GM19328 (cell line): ENCODE data around the gene HRH4.
A peak's percentile ranks its signal among the peaks of the same experiment; 100 is the strongest.

Experiments used
- ATAC-seq: cut with Tn5 transposase; IDR thresholded peaks from one replicate; pipeline ENCODE4 v1.9.1; 2021; ENCODE audit warnings: mild to moderate bottlenecking, moderate library complexity; ENCODE audit not compliant: unreplicated experiment

The HRH4 gene, protein sequence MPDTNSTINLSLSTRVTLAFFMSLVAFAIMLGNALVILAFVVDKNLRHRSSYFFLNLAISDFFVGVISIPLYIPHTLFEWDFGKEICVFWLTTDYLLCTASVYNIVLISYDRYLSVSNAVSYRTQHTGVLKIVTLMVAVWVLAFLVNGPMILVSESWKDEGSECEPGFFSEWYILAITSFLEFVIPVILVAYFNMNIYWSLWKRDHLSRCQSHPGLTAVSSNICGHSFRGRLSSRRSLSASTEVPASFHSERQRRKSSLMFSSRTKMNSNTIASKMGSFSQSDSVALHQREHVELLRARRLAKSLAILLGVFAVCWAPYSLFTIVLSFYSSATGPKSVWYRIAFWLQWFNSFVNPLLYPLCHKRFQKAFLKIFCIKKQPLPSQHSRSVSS

DNA sequence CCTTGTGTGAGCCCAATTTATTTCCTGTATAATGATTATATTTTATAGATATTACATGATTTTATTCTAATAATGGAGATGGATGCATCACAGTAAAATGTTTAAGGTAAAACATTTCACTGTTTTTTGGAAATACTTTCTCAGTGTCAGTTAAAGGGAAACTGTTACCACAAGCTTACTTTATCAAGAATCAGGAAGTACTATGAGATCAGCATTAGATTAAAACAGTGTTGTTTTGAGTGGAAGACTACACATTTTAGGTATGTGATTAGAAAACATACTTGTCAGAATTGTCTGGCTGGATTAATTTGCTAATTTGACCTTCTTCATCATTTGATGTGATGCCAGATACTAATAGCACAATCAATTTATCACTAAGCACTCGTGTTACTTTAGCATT lies at the start of gene HRH4:
Gene HRH4 (plus strand): TSS at position 250 of the 400 bp plus-strand sequence. CDS start 92 bp downstream, at position 342.
- ATAC-seq, result no peak

DNA sequence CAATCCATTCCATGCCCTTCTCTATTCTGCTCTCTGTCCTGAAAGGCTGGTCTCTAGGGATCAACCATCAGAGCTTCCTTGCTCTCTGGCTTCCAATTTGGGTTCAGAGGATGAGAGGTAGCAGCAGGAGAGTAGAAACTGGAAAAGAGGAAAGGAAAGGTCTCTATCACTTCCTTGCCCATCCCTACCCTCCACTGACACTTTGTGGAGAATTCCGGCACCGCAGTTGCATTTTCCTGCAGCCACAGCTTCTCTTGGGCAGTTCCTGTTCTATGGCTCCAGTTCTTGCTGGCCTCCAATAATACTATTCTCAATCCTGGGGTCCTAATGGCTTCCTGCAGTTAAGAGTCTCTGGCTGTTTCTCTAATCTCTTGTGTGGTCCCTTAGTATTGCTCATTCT lies 47.3 kb upstream of the HRH4 start:
- no peak for ATAC-seq

DNA sequence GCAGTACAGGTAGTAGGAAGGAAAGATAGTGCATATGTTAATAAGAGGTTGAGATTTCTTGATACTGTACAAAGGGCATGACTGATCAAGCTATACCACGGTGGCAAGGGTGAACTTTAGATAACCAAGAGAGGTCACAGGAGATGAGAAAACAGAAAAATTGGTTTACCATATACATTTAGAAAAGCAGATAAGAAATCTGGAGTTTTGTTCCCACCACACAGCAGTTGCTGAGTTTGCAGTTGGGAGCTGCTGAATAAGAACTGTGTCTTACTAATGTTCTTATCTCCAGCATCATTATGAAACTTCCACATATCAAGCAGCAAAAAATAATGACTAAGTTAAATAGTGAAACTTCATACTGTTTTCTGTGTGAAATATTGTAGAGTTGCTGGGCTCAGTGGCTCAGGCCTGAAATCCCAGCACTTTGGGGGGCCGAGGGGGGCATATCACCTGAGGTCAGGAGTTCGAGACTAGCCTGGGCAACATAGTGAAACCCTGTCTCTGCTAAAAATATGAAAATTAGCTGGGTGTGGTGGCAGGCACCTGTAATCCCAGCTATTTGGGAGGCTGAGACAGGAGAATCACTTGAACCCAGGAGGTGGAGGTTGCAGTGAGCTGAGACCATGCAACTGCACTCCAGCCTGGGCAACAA lies 46.0 kb upstream of the HRH4 start:
- ATAC-seq, result no peak

DNA sequence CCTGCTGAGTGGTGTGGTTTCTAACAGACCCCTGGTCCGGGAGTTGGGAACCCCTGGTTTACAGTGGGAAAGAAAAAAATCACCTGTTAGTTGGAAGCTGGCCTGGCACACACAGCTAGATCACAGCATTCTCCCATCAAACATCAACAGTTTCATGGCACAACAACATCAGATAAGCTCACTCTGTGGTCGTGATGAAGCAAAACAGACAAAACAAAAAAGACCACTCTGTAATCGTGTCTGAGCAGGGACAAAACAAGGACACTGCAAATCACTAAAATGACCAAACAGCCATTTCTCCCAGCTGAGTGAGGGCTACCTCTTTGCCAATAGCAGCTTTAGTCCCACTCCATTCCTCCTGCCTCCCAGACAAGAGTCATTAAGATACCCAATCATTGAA lies 43.0 kb upstream of the HRH4 start:
- ATAC-seq, result no peak

DNA sequence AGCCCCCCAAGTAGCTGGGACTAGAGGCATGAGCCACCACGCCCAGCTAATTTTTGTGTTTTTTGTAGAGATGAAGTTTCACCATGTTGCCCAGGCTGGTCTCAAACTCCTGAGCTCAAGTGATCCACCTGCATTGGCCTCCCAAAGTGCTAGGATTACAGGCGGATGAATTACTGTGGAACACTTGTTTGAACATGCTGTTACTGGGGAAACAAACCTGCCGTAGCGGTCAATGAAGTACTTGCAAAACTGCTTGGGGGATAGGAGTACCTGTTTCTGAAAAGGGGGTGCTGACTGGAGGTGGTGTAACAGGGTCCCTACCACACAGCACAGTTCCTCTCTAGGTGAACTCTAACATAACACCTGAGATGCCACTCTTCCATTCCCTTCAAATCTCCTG lies 39.9 kb upstream of the HRH4 start:
- ATAC-seq, result no peak

DNA sequence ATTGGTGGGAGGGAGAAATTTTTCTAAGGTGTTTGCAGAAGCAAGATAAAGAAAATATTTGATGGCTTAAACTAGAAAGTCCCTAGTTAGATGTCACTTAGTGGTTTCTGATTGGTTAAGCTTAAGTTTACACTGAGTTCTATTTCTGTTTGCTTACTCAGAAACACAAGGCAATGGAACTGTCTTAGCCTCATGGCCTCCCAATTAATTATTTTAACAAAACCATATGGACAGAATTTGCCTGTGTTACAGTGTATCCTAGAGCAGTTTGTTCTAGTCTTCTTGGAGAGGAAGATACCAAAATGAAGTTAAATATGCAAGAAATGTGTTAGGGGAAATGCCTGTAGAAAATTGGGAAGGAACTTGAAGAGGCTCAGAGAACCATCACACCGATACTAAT lies 38.6 kb upstream of the HRH4 start:
- no peak for ATAC-seq

DNA sequence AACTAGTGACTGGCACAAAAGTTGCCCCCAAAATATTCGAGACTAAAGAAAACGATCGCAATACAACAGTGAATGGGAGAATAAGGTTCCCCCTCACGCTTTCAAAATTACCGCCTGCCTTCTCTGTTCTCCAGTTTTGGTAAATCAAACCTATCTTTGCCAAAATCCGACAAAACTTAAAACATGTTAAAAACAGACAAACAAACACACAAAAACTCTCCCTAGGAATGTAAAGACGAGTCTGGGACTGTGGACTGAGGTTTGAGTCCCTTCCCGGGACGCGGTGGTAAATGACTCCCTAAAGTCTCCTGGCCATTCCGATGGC lies 34.4 kb upstream of the HRH4 start:
- no peak for ATAC-seq

DNA sequence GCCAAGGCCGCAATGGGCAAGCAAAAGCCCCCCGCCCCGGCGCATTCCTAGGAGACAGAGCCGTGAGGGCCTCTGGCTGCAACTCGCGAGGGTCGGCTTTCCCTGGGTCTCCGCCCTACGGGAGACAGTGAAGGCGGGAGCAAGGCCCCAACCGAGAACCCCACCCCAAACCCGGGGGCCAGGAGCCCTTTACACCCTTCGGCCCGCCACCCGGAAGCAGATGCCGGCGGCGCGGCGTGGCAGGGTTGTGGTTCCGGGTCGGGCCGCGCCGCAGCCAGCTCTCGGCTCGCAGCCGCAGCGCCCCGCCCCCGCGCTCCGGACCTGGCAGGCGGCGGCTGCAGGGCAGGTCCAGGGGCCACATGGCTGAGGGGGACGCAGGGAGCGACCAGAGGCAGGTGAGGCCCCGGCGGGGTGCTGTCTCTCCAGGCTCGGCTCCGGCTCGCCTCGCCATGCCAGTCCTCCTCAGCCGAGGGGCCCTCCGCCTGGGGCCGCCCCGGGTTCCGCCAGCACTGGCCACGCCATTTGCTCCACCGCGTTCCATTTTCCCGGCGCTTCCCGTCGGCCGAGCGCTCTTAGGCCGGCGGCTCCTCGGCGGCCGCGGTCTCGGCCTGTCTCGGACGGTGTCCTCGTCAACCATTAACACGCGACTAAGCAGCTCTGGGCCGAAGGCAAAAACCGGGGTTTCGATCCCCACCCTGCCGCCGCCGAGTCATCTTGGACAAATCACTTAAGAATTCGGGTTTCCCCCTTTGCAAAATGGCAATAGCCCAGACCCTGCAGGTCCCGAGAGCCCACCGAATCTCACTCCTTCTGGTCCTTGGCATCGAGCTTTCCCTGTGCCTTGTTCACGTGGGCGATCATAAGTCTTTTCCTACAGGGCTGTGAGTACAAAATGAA lies 33.8 kb upstream of the HRH4 start, which contains the start of gene IMPACT:
Gene IMPACT (plus strand): TSS at position 273 of the 897 bp plus-strand sequence. CDS start 87 bp downstream, at position 360.
- peak; percentile 82 for ATAC-seq

DNA sequence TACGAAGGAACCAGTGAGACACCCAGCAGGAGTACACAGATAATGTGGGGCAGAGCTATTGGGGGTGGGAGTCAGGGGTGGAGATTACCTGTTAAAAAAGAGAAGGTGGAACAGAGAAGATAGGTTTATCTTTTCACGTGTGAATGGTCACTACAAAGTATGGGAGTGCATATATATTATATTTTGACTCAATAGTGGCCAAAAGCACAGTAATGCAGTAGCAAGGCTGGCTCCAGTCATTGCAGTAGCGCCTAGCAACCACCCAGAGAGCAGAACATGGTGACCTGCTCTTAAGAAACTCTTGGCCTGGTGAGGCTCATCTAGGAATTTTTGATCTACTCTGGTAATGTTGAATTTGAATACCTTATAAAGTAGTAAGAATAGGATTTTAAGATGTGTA lies 33.0 kb upstream of the HRH4 start:
- ATAC-seq, result no peak

DNA sequence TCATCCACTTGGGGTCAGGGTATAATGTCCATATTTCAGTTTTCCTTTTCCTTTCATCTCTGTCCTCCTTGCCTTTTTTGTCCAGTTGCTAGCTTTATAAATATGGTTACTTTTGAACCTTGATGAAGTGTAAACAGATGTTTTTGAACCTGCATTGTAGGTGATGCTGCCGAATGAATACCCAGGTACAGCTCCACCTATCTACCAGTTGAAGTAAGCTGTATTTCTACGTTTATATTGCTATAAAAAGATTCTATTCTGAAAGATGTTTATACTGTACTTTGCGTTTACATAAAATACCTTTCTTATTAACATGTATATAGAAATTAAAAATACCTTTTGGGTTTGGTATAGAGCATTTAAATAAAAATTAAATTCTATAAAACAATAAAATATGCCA lies 31.7 kb upstream of the HRH4 start:
- ATAC-seq, result no peak

DNA sequence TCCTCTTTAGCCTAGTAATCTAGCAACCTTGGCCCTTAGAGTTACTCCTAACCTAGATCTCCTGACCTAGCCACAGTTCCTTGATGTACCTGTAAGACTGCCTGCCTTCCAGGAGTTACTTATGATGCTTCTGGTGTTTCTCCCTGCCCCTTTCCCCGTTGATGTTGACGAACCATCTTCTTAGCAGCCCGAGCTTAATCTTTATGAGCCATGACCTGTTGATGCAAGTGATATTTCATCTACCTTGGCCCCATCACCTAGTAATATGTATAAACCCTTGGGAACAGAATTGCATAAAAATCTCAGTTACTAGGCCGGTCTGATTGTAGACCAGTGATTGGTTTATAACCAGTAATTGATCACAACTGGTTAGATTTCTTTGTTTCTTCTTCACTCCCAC lies 31.2 kb upstream of the HRH4 start:
- ATAC-seq, result no peak

DNA sequence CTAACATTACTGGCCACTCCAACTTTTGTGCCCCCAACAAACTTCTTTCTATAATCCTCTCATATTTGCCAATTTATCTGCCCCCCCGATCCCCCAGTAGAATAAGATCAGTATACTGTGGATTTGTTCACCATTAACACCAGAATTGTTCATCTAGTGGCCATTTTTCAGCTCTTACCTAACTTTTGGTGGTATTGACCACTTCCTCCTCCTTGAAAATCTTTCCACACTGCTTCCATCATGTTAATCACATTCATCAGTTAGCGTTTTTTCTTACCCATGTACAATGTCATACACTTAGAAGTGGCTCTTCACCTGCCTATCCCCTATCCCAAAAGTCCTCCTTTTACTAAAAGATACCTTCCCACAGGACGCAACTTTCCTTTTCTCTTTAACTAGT lies 27.8 kb upstream of the HRH4 start:
- no peak for ATAC-seq

DNA sequence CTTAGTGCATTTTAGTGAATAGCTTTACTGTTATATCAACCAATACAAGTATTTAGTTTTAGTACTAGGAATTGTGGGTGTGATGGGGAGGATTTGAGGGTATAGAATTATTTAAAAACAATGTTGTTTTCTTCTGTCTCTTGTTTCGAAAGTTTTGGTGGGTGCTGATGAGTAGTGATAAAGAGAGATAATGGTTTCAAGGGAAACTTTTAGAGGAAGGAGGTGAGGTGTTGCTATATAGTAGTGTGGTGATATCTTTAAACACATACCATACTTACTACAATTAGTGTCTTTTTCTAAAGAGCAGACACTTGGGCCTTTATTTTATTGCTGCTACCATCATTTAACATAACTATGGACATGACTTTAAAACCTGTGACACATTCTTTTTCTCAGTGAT lies 23.5 kb upstream of the HRH4 start:
- ATAC-seq, result no peak

DNA sequence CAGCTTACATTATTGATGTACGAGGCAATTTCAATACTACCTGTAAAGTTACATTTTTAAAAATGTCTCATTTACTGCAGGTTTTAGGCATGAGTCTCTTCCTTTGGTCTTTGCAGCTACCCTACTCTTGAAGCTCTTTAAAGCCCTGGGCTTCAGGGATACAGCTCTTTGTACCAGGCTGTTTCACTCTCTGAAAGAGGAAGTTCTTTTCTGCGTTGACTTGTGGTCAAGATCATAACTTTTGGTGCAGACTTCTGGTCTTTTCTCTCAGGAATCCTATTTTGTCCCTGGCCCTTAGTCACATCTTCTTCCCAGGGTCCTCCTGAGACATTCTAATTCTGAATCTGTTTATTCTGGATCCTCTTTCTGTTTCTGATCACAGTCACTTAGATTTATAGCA lies 16.6 kb upstream of the HRH4 start:
- peak; percentile 52 for ATAC-seq

DNA sequence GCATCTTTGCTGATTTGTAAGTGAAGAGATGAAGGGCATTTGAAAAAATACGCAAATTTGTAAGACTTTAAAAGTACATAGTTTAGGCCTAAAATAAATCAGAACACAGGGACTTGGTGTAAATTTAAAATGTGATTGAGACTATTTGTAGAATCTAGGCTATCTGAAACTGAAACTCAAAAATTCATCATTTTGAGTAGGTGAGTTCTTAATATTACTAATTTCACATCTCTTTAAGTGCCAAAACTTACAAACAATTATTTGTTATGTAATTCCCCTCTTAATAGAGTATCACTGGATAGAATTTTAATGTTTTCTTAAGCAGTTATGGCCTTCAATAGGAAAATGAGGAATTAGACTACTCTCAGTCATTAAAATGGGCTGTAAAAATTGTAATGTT lies 14.0 kb upstream of the HRH4 start:
- no peak for ATAC-seq

DNA sequence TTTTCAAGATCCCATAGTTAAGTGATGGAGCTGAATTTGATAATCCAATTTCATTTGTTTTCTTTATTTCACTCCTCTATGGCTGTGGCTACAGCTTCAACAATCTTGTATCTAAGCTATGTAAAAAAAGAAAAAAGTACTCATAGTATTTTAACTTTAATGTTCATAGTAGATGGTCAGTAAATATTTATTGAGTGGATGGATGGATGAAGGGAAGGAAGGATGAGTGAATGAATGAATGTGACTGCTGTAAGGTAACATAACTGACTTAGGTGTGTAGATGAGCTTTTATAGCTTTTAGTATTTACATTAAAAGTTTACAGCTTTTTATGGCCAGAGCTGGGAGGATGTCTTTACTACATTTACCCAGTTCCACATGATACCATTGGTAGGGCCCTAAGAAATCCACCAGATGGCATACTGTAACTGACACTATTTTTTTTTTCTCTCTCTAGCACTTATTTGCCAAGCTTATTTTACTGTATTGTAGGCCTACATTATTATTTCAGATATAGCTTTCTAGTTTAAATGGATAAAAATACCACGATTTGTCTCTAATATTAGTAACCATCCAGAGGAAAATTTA lies 13.4 kb upstream of the HRH4 start:
- ATAC-seq, result no peak

DNA sequence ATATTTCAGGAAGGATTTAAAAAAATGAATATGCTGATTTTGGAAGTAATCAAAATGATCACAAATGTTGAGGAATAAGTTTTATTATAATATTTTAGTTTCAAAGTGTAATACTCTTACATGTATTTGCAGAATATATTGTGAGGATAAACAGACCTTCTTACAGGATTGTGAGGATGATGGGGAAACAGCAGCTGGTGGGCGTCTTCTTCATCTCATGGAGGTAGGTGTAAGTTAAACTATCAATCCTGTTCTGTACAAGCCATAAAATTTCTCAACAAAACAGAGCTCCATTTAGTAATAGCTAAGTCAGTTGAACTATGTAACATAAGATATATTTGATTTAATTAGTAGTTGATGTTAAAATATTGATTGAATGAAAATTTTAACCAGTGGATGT lies 12.5 kb upstream of the HRH4 start:
- ATAC-seq, result no peak

DNA sequence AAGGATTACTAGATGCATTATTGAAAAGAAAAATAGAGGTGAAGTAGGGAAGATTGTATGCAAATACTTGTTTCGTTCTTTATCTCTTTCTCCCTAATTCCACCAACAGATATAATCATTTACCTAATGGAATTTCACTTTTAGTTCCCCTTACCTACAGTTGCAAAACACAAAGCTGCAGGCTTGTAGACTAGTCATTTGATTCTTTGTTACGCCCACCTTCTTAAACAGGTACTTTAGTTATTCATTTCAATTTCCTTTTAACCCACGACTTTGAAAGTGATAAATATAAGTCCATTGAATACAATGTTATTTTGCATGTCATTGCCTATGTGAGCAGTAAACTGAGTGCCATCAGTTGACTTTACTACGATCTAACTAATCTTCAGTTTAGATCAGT lies 3.9 kb upstream of the HRH4 start:
- ATAC-seq, result no peak

DNA sequence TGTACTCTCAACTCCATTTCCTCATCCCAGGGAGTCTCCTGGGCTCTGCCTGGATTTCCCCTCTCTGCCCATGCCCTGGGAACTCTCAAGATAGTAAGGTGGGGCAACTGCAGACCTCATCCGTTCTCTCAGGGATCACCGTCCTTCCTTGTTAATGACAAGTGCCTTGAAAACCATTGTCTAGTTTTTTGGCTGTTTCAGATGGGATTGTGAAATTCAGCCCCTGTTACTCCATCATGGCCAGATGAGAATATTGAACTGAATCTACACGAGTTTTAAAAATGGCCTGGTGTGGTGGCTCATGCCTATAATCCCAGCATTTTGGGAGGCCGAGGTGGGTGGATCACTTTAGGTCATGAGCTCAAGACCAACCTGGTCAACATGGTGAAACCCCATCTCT lies 665 bp upstream of the HRH4 start:
- no peak for ATAC-seq

DNA sequence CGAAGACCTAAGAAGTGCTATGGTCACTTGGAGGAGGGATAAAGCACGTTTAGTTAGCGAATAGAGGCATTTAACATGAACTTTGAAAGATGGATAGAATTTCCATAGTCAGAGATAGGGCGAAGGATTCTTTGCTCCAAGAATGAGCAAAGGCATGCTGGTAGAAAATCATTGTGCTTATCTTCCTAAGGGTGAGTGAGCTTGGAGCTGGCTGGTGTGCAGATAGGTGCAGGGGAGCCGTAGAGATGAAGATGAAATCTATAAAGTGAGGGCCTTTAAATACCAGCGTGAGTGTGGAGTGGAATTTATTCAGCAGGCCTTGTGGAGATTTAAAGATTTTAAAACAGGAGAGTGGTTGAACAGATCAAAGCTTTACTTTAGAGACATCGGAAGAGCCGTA lies 1.6 kb downstream of the HRH4 start:
- ATAC-seq, result no peak
